ENCODE measurements around the gene VPS41.

DNA sequence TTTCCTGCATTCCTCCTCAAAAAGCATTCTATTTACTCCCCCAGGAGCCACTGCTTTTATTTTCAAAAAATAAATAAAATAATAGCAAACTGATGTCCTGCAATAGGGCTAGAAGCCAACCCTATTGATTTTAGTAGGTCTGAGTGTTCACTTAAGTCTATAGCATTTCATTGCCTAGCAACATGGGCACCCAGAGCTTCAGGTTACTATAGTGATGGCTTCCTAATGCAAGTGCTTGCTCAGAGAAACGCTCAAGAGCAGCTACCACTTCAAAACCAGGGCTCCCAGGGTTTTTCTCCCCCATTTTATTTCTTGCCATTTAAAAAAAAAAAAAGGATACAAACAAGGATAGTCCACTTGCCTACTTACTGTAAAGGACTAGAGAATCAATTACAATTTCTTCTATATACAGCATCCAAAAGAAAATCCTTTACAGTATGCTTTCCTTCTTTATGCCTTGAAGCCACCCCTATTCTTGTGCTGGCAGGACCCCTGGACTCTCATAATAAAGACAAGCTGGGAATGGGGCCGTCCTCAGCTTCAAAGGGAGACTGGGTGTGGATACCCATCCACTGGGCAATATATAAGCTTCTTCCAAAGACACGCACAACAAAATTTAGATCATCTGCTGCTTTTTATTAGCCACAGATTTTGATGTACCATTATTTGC, 133.3 kb downstream of the VPS41 start:
- TF ChIP-seq POLR2A (IDR thresholded peaks at IDR 0.05; ENCODE audit: low read length) (no peak), GATA1 (IDR thresholded peaks at IDR 0.05; ENCODE audit: low read depth, low read length) (no peak)

All from erythroblast (primary cell).